ENCODE measurements around the gene ANKRD62.
A peak's percentile ranks its signal among the peaks of the same experiment; 100 is the strongest.

Gene ANKRD62

GRCh38 chr18:12093520-12094257, at the start of gene ANKRD62:
TSS of gene ANKRD62 (plus strand) at chr18:12093843. CDS start at chr18:12094018, 175 bp downstream.
- no peak within 1 kb of the TSS for H3K27ac ChIP-seq
- DNase-seq (ENCODE audit: low read depth, low spot score), result no peak

- no peak for DNase-seq (ENCODE audit: low read depth, low spot score)
- H3K27ac ChIP-seq, result no peak overlapping the region
These were observed 49.1 kb upstream of the ANKRD62 start for GRCh38 chr18:12044591-12044990.

- no peak for DNase-seq (ENCODE audit: low read depth, low spot score)
- no peak overlapping the region for H3K27ac ChIP-seq
These were observed 47.4 kb upstream of the ANKRD62 start for GRCh38 chr18:12046046-12046750.

GRCh38 chr18:12046751-12047335, 46.8 kb upstream of the ANKRD62 start:
- H3K27ac ChIP-seq, result no peak overlapping the region
- no peak for DNase-seq (ENCODE audit: low read depth, low spot score)

GRCh38 chr18:12048010-12048826, 45.4 kb upstream of the ANKRD62 start:
- DNase-seq (ENCODE audit: low read depth, low spot score), result no peak
- peak overlapping the region; percentile 26 for H3K27ac ChIP-seq

GRCh38 chr18:12048827-12049175, 44.8 kb upstream of the ANKRD62 start:
- H3K27ac ChIP-seq, result peak overlapping the region; percentile 26
- no peak for DNase-seq (ENCODE audit: low read depth, low spot score)

GRCh38 chr18:12049978-12050811, 43.4 kb upstream of the ANKRD62 start:
- no peak overlapping the region for H3K27ac ChIP-seq
- DNase-seq (ENCODE audit: low read depth, low spot score), result no peak

- no peak for DNase-seq (ENCODE audit: low read depth, low spot score)
- H3K27ac ChIP-seq, result no peak overlapping the region
These were observed 40.8 kb upstream of the ANKRD62 start for GRCh38 chr18:12052866-12053265.

- no peak overlapping the region for H3K27ac ChIP-seq
- DNase-seq (ENCODE audit: low read depth, low spot score), result no peak
These were observed 40.4 kb upstream of the ANKRD62 start for GRCh38 chr18:12053289-12053688.

- H3K27ac ChIP-seq, result no peak overlapping the region
- no peak for DNase-seq (ENCODE audit: low read depth, low spot score)
These were observed 37.4 kb upstream of the ANKRD62 start for GRCh38 chr18:12056034-12056883.

GRCh38 chr18:12056884-12057402, 36.7 kb upstream of the ANKRD62 start:
- no peak overlapping the region for H3K27ac ChIP-seq
- no peak for DNase-seq (ENCODE audit: low read depth, low spot score)

GRCh38 chr18:12057419-12058039, 36.1 kb upstream of the ANKRD62 start:
- no peak overlapping the region for H3K27ac ChIP-seq
- DNase-seq (ENCODE audit: low read depth, low spot score), result no peak

- DNase-seq (ENCODE audit: low read depth, low spot score), result no peak
- no peak overlapping the region for H3K27ac ChIP-seq
These were observed 34.1 kb upstream of the ANKRD62 start for GRCh38 chr18:12059334-12060181.

- H3K27ac ChIP-seq, result no peak overlapping the region
- DNase-seq (ENCODE audit: low read depth, low spot score), result no peak
These were observed 33.3 kb upstream of the ANKRD62 start for GRCh38 chr18:12060182-12060870.

- H3K27ac ChIP-seq, result no peak overlapping the region
- no peak for DNase-seq (ENCODE audit: low read depth, low spot score)
These were observed 32.0 kb upstream of the ANKRD62 start for GRCh38 chr18:12061685-12062084.

GRCh38 chr18:12062974-12063373, 30.7 kb upstream of the ANKRD62 start:
- no peak overlapping the region for H3K27ac ChIP-seq
- DNase-seq (ENCODE audit: low read depth, low spot score), result no peak
